ENCODE results near the gene ARHGAP6.

ARHGAP6 gene

DNA sequence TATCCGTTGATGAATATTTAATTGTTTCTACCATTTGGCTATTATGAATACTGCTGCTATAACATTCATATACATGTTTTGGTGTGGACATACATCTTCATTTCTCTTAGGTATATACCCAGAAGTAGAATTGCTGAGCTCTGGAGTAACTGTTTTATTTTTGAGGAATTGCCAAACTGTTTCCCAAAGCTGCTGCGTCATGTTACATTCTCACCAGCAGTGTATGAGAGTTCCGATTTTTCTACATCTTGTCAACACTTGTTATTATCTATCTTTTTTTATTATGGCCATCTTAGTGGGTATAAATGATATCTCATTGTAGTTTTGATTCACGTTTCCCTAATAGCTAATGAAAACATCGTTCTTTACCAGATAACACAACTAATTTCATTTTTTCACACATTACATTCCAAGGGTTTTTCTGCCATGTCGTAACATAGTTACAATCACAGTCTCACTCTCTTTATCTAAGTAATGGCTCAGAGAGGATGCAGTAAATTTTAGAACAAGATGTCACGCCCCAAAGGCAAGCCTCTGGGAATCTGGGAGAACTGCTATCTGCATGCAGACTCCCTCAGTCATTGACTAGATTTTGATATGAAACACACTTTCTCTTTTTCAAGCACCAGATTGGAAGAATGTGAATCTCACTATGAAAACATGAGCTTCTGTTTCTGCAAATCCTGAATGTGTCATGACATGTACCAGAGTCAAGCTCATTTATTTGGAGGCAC is 10.3 kb downstream of the ARHGAP6 start:
- no peak for DNase-seq (ENCODE audit: low read depth, low spot score)
- POLR2A ChIA-PET, result no interaction called here
- CTCF ChIA-PET, result no interaction called here
- TF ChIP-seq, protein P1, sequence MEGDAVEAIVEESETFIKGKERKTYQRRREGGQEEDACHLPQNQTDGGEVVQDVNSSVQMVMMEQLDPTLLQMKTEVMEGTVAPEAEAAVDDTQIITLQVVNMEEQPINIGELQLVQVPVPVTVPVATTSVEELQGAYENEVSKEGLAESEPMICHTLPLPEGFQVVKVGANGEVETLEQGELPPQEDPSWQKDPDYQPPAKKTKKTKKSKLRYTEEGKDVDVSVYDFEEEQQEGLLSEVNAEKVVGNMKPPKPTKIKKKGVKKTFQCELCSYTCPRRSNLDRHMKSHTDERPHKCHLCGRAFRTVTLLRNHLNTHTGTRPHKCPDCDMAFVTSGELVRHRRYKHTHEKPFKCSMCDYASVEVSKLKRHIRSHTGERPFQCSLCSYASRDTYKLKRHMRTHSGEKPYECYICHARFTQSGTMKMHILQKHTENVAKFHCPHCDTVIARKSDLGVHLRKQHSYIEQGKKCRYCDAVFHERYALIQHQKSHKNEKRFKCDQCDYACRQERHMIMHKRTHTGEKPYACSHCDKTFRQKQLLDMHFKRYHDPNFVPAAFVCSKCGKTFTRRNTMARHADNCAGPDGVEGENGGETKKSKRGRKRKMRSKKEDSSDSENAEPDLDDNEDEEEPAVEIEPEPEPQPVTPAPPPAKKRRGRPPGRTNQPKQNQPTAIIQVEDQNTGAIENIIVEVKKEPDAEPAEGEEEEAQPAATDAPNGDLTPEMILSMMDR (IDR thresholded peaks at IDR 0.05; ENCODE audit: insufficient read depth, low read length, missing control alignments), result no peak
- no peak overlapping the region for H3K4me3 ChIP-seq (ENCODE audit: low read depth, low read length)

DNA sequence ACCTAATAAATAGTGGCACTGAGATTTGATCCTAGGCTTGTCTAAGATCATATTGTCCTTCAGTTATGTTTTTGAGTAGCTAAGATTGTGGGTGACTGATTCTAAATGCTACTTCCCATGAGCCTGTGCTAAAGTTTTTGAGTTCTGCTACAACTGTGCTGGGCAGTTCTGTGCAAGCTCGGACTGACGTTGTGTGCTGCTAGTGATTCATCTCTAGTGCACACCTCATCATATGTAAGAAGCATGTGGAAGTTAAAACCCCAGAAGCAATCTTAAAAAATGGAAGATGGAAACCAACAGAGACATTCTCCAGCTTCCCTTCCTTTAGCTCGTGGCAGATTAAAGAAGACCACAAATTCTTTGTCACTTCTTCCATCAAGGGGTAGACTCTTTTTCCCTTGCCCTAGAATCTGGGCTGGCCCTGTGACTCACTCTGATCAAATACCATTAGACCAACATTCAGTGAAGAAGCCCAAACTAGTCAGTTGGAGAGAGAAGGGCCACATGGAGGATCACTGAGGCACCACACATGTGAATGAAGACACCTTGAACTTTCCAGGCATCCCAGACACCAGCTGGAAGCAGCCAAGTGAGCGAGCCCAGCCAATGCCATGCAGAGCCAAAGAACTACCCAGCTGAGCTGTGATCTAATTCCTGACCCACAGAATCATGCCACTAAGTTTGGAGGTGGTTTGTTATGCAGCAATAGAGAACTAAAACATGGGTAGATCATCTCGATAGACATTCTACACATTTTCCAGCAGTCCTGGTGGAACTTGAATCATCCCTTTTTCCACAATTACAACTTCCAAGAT is 16.8 kb downstream of the ARHGAP6 start:
- CTCF ChIA-PET, result no interaction called here
- TF ChIP-seq, protein P1 (IDR thresholded peaks at IDR 0.05; ENCODE audit: insufficient read depth, low read length, missing control alignments), result no peak
- H3K4me3 ChIP-seq (ENCODE audit: low read depth, low read length), result no peak overlapping the region
- no peak for DNase-seq (ENCODE audit: low read depth, low spot score)
- POLR2A ChIA-PET, result no interaction called here

DNA sequence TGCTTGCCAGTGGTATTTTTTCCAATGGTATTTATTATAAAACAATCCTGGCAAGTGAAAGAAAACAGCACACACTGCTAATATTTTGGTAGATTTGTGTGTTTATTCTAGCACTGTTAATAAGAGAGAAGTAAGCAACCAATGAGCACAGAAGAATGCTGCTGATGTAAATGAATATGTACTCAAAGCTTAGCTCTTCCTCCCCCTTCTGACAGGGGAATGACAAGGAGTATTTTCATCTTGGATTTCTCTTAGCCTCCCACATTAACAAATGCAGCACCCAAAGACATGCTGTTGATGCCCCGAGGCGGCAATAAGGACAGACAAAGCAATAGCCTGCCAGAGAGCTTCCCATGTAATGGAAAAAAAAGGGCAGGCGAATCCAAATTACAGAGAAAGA is 18.6 kb downstream of the ARHGAP6 start:
- no peak overlapping the region for H3K4me3 ChIP-seq (ENCODE audit: low read depth, low read length)
- no peak for DNase-seq (ENCODE audit: low read depth, low spot score)
- ChIA-PET CTCF (no interaction called here), POLR2A (no interaction called here)
- TF ChIP-seq, protein P1 (IDR thresholded peaks at IDR 0.05; ENCODE audit: insufficient read depth, low read length, missing control alignments), result no peak

DNA sequence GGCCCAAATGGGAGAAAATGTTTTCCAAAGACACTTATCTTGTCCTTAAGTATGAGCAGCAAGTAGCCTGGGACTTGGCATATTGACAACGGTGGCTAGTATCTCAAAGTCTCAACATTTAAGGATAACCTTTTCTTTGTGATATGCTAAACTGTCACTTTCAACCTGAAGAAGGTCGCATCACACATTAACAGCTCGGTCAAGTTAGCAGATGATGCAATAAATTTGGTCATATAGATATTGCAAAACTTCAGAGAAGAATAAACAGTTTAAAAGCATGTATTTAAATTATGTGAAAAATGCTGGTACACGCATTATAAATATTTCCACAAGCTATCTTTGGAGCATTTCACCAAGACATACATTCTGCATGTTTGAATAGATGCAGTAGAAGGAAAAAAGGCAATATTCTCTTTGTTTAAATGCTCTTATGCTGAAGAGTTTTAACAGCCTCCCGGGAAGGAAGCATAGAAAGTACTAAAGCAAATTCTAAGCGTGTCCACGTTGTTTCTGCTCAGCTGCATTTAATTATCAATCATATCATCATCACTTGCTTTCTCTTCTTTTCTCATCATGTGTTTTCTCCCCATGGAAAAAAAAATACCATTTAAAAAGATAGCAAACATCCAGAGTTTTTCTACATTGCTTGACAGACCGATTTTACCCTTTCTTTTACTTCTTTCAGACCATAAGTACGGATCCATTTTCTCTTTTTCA is 24.2 kb downstream of the ARHGAP6 start:
- H3K4me3 ChIP-seq (ENCODE audit: low read depth, low read length), result no peak overlapping the region
- TF ChIP-seq, protein P1 (IDR thresholded peaks at IDR 0.05; ENCODE audit: insufficient read depth, low read length, missing control alignments), result no peak
- no peak for DNase-seq (ENCODE audit: low read depth, low spot score)
- CTCF ChIA-PET, result no interaction called here
- POLR2A ChIA-PET, result no interaction called here

DNA sequence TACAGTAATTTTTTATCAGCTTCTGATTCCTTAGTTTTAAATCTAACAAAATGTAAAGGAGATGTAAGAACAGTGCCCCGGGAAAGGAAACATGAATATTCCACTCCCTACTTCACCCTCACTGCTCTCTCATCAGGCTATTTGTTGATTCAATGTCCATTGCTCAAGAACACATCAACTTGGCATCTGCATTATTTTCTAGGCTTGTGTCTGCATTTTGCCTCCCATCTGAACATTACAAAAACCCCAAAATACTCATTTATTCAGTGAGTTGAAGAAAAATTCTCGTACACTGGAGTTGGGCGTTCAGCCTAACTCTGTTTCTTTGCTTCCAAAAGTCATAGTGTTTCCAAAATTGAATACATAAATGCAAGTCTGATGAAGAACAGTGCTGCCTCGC is 25.6 kb downstream of the ARHGAP6 start:
- ChIA-PET CTCF (no interaction called here), POLR2A (no interaction called here)
- H3K4me3 ChIP-seq (ENCODE audit: low read depth, low read length), result no peak overlapping the region
- TF ChIP-seq, protein P1 (IDR thresholded peaks at IDR 0.05; ENCODE audit: insufficient read depth, low read length, missing control alignments), result no peak
- no peak for DNase-seq (ENCODE audit: low read depth, low spot score)

DNA sequence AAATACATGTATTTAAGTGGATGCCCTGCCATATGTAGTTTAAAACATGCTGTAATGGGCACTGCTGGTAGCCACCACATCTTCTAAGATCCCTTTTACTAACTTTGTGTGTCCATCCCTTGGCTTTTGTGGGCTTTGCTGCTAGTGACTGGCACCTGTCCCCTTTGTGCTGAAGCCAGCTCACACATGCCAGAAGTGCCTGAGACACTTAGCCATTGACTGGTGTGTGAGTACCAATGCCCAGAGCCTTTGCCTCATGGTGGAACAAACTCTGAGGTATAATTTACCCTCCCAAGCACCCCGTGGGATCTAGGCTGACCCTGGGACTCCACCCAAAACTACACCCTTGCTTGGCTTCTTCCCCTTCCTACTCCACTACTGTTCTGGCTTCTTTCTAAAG is 33.0 kb downstream of the ARHGAP6 start:
- DNase-seq (ENCODE audit: low read depth, low spot score), result no peak
- CTCF ChIA-PET, result no interaction called here
- POLR2A ChIA-PET, result no interaction called here
- TF ChIP-seq, protein P1 (IDR thresholded peaks at IDR 0.05; ENCODE audit: insufficient read depth, low read length, missing control alignments), result no peak
- H3K4me3 ChIP-seq (ENCODE audit: low read depth, low read length), result no peak overlapping the region
